HG03025 (cell line): ENCODE results near the gene NDUFA3.

ENCODE experiments used
- ATAC-seq: cut with Tn5 transposase; IDR thresholded peaks from one replicate; pipeline ENCODE4 v1.9.1; 2021; ENCODE audit warnings: mild to moderate bottlenecking, moderate library complexity; ENCODE audit not compliant: unreplicated experiment, low FRiP score

NDUFA3 gene

DNA sequence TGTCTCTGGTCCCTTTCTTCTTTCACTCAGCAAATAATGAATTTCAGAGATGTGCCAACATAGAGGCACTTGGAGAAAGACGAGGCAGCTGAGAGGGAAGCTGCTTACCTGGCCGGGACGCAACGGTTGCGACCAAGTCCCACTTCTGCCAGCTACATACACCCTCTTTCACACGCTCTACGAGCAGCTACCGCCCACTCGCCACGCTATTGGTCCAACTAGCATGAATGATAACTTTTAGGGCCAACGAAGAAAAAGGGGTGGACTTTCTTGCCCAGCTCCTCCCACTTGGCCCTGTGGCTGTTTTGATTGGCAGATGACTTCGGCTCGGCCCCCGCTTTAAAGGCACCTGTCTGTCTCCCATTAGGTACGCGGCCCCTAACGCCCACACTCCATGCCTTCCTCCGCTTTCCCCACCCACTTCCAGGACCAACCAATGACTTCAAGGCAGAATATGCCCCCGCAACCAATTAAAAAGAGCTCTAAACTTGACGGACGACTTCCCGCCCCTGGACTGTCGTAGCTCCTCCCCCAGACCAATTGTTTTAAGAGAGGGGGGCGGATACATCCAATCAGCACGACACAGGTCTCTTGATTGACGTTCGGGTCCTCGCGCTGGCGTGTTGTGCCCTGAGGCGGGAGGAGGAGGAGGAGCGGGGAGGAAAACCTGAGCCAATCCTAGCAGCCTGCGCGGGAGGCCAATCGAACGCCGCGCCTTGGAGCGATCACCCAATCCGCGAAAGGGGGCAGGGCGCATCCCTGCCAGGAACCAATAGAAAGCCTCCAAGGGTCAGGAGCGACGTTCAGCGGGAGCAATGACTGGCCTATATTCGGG is 34.4 kb downstream of the NDUFA3 start:
- peak; percentile 77 for ATAC-seq

DNA sequence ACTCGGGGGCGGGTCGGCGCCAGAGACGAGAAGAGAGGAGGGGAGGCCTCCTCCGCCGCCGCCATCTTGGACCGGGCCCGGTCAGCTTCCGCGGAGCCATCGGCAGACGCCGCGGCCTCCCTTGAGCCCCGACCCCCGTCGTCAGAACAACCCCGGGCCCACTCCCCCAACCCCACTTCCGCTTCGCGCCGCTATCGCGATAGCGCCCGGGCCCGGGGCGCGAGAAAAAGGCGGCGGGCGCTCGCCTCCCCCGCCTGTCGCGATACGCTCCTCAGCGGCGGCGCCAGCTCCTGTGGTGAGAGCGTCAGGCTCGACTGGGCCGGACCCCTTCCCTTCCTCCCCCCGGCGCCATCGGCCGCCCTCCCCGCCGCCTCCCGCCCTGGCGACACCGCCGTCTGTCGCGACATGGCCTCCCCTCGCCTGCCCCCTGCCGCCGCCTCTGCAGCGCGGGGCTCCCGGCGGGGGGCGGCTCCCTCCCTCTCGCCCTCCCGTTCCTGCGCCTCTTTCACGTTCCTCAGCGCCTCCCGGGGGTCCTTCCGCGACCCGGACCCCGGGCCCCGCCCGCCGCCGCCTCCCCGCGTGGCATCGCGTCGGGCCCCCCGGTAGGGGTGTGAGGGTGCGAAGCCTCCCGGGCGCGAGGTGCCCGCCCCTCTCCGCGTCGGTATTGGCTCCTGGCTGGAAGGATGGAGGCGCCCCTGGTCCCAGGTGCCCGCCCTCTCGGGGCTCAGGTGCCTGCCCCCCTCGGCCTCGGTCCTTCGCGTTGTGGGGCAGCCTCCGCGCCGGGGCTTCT is 35.2 kb downstream of the NDUFA3 start, which contains the start of gene CNOT3:
Gene CNOT3, plus strand, starts transcription at position 64 of the 790 bp plus-strand sequence. CDS start 5,217 bp downstream, outside the sequence.
- ATAC-seq: no peak

DNA sequence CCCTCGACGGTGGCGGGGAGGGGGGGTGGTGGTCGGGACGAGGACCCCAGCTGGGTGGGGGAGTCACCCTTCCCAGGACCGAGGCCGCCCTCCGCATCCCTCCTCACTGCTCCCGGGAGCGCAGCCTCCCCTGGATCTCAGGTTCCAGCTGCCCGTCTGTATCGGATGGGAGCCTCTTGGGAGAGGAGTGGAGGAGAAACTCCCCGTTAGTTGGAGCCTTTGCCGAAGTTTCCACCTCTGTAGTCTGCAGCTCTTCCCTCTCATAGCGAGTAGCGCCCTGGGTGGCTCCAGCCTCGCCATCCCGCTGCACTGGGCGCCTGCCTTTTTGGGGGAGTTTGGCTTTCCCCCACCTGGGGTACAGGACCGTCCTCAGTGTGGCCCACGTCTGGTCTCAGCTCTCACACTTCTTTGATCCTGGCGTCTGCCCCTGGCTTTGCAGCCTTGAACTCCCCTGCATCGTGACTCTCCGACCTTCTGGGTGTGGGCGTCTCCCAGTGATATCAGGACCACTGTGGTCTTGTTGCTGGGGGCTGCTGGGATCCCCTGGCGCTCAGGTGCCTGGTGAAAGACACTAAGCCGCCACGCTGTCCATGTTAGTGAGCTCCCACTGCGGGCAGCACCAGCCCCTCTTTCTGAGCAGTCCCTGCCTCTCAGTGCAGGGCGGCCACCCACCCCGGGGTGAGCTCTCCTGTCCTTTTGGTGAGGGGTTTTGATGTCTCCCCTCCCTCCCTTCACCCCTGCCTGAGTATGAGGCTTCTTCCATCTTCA is 36.0 kb downstream of the NDUFA3 start:
- no peak for ATAC-seq

GRCh38 chr19:54141356-54141755 is 38.7 kb downstream of the NDUFA3 start:
- no peak for ATAC-seq

- ATAC-seq: no peak
These were observed 39.6 kb downstream of the NDUFA3 start for GRCh38 chr19:54142166-54142780.

- ATAC-seq: no peak
These were observed 43.0 kb downstream of the NDUFA3 start for GRCh38 chr19:54145541-54146158.

GRCh38 chr19:54147676-54148075 is 45.0 kb downstream of the NDUFA3 start:
- no peak for ATAC-seq

- no peak for ATAC-seq
These were observed 45.5 kb downstream of the NDUFA3 start for GRCh38 chr19:54148158-54148557.

DNA sequence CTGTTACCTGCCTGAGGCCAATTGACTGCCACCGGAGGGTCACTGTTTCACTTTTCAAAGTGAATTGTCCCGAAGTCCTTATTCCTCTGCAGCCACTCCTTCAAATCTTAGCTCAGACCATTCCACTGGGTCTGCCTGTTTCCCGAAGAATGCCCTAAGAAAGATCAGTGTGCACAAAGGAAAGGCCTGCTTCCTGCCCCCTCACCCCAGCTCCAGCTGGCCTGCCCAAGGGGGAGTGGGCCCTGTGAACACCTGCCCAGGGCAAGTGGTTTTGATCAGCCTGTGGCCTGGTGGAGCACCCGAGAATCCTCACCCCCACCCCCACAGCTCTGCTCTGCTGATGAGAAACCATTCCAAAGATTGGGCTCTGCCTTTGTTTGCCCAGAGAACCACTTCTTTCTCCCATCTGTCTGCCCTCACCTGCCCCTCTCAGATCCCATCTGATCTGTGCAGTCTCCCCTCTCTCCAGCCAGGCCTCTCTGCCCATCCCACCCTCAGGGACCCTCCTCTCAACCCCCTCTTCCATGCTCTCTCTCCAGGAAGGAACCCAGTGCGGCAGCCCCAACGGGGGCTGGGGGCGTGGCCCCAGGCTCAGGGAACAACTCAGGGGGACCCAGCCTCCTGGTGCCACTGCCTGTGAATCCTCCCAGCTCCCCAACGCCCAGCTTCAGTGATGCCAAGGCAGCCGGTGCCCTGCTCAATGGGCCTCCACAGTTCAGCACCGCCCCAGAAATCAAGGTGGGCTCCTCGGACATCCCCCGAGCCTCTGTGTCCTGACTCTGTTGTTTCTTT is 46.6 kb downstream of the NDUFA3 start:
- no peak for ATAC-seq

DNA sequence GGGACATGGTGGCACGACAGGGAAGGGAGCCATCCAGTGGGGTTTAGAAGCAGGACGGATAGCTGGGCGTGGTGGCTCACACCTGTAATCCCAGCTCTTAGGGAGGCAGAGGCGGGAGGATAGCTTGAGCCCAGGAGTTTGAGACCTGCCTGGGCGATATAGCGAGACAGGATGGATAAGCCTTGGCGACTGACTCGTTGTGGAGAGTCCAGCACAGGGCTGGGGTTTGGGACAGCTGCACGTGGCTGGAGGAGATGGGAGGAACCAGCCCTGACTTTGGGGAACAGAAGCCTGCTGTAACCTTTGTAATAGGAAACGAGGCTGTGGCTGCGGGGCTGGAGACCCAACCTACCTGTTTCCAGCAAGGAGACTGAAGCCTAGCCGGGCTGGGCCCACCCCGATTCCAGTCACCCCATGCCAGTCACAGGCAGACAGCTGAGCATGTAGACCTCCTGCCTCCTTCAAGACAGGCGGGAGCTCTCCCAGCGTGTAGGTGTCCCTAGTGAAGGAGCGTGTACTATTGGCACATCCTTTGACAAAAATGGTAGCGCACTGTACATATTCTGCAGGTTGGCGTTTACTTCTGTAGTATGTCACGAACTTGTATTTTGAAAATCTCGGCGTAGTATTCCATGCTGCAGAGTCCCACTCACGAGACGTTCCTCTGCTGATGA is 48.8 kb downstream of the NDUFA3 start:
- no peak for ATAC-seq

- no peak for ATAC-seq
These were observed 49.6 kb downstream of the NDUFA3 start for GRCh38 chr19:54152267-54152666.

- no peak for ATAC-seq
These were observed 50.3 kb downstream of the NDUFA3 start for GRCh38 chr19:54152878-54153524.

DNA sequence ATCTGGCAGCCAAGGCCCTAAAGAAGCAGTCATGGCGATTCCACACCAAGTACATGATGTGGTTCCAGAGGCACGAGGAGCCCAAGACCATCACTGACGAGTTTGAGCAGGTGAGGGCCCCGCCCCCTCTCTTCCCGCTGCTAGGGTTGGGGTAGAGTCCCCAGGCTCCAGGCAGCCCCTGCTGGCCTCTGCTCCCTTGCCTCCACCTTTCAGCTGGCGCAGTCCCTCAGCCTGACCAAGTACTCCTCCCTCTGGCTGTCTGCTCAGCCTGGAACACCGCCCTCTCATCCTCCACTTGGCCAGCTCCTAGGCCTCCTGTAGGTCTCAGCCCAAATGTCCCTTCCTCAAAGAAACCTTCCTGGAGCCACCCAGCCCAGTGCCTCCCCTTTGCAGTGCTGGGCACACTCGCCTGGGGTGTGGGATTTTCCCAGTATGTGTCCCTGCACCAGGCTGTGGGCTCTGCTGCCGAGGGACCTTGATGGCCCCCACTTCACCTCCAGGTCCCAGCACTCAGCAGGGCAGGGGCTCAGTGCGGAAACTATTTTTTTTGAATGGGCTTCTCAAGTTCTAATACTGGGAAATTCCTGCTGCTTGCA is 51.2 kb downstream of the NDUFA3 start:
- ATAC-seq: no peak

GRCh38 chr19:54154603-54155345 is 52.1 kb downstream of the NDUFA3 start:
- no peak for ATAC-seq

GRCh38 chr19:54155694-54156093 is 53.0 kb downstream of the NDUFA3 start:
- no peak for ATAC-seq

GRCh38 chr19:54156490-54156889 is 53.8 kb downstream of the NDUFA3 start:
- no peak for ATAC-seq

- no peak for ATAC-seq
These were observed 54.3 kb downstream of the NDUFA3 start for GRCh38 chr19:54156953-54157352.
